HCT116 (cell line): Measurements from ENCODE around the gene CTBP2. TPM values are rescaled to one million over a fixed set of nuclear protein-coding genes. Genes with fewer than 3 reads are reported as not detected.

Experiments
- ATAC-seq: fragments of 200-7000 bp; cut with Tn5 transposase; 2 replicates; pipeline ENCODE4 v1.9.1; 2020; ENCODE audit warnings: mild to moderate bottlenecking, moderate library complexity
- BruUV-seq: library from RNA; stranded (reverse); fragments of 400-500 nt; replicated peaks from 2 replicates; lab custom pipeline; 2021; lab: Mats Ljungman, UMichigan
- CTCF ChIA-PET: fragments of 300-600 bp; sonication (Branson Sonifier 250); formaldehyde crosslinking; loops from one replicate; lab custom pipeline; 2021; ENCODE audit warnings: antibody characterized with exemption; lab: Charles Lee
- POLR2A ChIA-PET: fragments of 300-600, 350-600 bp; sonication (Branson Sonifier 250); formaldehyde crosslinking; loops from one replicate; lab custom pipeline; 2021; ENCODE audit warnings: antibody characterized with exemption; lab: Charles Lee
- RAD21 ChIA-PET, 2 experiments: fragments of 300-600 bp; sonication (Branson Sonifier 250); formaldehyde crosslinking; loops; one replicate each; lab custom pipeline; 2023; ENCODE audit warnings: low total read pairs in 2 of 2; ENCODE audit not compliant: uncharacterized antibody in 2 of 2, unreplicated experiment in 2 of 2, low non-redundant PET in 1 of 2; lab: Charles Lee
- DNase-seq: peaks from one replicate; pipeline ENCODE4 v3.0.0-alpha.2; 2010; ENCODE audit warnings: low read depth, low spot score
- H2AFZ ChIP-seq: fragments of 200-600 bp; shearing (Covaris generic), sonication (generic); 2 replicates; pipeline ENCODE4 v1.6.1; 2017; ENCODE audit warnings: low read depth, mixed run types, mixed read lengths, antibody characterized with exemption, low read length; ENCODE audit not compliant: poor library complexity, severe bottlenecking
- H3K27ac ChIP-seq: 2 replicates; pipeline ENCODE4 v1.5.1; 2012; ENCODE audit warnings: low read depth, low read length
- H3K27me3 ChIP-seq: fragments of 200-600 bp; sonication (generic); 2 replicates; pipeline ENCODE4 v1.6.1; 2016; ENCODE audit warnings: mixed run types, low read length, mixed read lengths; ENCODE audit not compliant: insufficient read depth
- H3K36me3 ChIP-seq, 2 experiments: fragments of 200-500 bp in 1 of 2; fragments of 200-600 bp in 1 of 2; sonication (Bioruptor generic) in 1 of 2; sonication (generic) in 1 of 2; 2 replicates each; pipeline versions ENCODE4 v1.5.1 to v1.6.1; 2014 to 2016; ENCODE audit warnings: low read length in 2 of 2, inconsistent platforms in 1 of 2, mixed read lengths in 1 of 2, mixed run types in 1 of 2; ENCODE audit not compliant: insufficient read depth in 2 of 2, control insufficient read depth in 1 of 2
- H3K4me1 ChIP-seq, 2 experiments: fragments of 200-600 bp in 1 of 2; sonication (generic) in 1 of 2; 2 replicates each; pipeline versions ENCODE4 v1.5.1 to v1.6.1; 2012 to 2017; ENCODE audit warnings: low read length in 2 of 2, inconsistent platforms in 1 of 2, mild to moderate bottlenecking in 1 of 2, mixed read lengths in 1 of 2, mixed run types in 1 of 2, moderate library complexity in 1 of 2; ENCODE audit not compliant: insufficient read depth in 2 of 2, control insufficient read depth in 1 of 2
- H3K4me2 ChIP-seq: fragments of 200-600 bp; sonication (generic); 2 replicates; pipeline ENCODE4 v1.6.1; 2017; ENCODE audit warnings: mixed run types, low read length, mixed read lengths
- H3K4me3 ChIP-seq, 2 experiments: fragments of 200-600 bp in 1 of 2; sonication (generic) in 1 of 2; replicated peaks in 1 of 2; 2 replicates each; pipeline ENCODE4 v1.5.1; 2011 to 2016; ENCODE audit warnings: low read length in 2 of 2, control low read depth in 1 of 2, low read depth in 1 of 2, mild to moderate bottlenecking in 1 of 2, mixed read lengths in 1 of 2, mixed run types in 1 of 2
- H3K79me2 ChIP-seq: fragments of 200-600 bp; sonication (generic); 2 replicates; pipeline ENCODE4 v1.6.1; 2017; ENCODE audit warnings: mild to moderate bottlenecking, mixed run types, low read length, moderate library complexity, mixed read lengths; ENCODE audit not compliant: insufficient read depth
- H3K9ac ChIP-seq: fragments of 200-600 bp; sonication (generic); 2 replicates; pipeline ENCODE4 v1.6.1; 2016; ENCODE audit warnings: low read length, mixed read lengths
- H3K9me2 ChIP-seq: fragments of 200-600 bp; sonication (generic), shearing (Covaris generic); 2 replicates; pipeline ENCODE4 v1.6.1; 2017; ENCODE audit warnings: mixed run types, mild to moderate bottlenecking, moderate library complexity; ENCODE audit not compliant: insufficient read depth
- H3K9me3 ChIP-seq, 2 experiments: fragments of 200-500 bp in 1 of 2; fragments of 200-600 bp in 1 of 2; sonication (Bioruptor generic) in 1 of 2; sonication (generic) in 1 of 2; 2 replicates each; pipeline ENCODE4 v1.6.1; 2014 to 2017; ENCODE audit warnings: low read length in 2 of 2, mixed read lengths in 2 of 2, inconsistent platforms in 1 of 2, low read depth in 1 of 2, mild to moderate bottlenecking in 1 of 2, mixed run types in 1 of 2, moderate library complexity in 1 of 2; ENCODE audit not compliant: control insufficient read depth in 1 of 2, insufficient read depth in 1 of 2
- H4K20me1 ChIP-seq: fragments of 200-600 bp; sonication (generic), shearing (Covaris generic); 2 replicates; pipeline ENCODE4 v1.6.1; 2017; ENCODE audit warnings: mixed run types, mild to moderate bottlenecking, moderate library complexity; ENCODE audit not compliant: insufficient read depth
- CEBPB ChIP-seq: IDR thresholded peaks from 2 replicates; pipeline ENCODE4 v1.6.1; 2012; ENCODE audit warnings: low read depth
- EZH2 ChIP-seq: fragments of 200-600 bp; sonication (generic); IDR thresholded peaks from 2 replicates; pipeline ENCODE4 v1.6.1; 2017; ENCODE audit warnings: antibody characterized with exemption, mixed run types
- EZH2phosphoT487 ChIP-seq: fragments of 200-600 bp; IDR thresholded peaks from 2 replicates; pipeline ENCODE4 v1.6.1; 2018; ENCODE audit warnings: antibody characterized with exemption, borderline replicate concordance
- JUND ChIP-seq: IDR thresholded peaks from 2 replicates; pipeline ENCODE4 v1.6.1; 2012
- POLR2A ChIP-seq: IDR thresholded peaks from 2 replicates; pipeline ENCODE4 v1.7.0; 2011; ENCODE audit warnings: borderline replicate concordance; ENCODE audit not compliant: insufficient read depth, insufficient read length; ENCODE audit errors: extremely low read depth
- RAD21 ChIP-seq: IDR thresholded peaks from 2 replicates; pipeline ENCODE4 v1.6.1; 2012; ENCODE audit warnings: low read depth, mild to moderate bottlenecking
- REST ChIP-seq: IDR thresholded peaks from 2 replicates; pipeline ENCODE4 v1.6.1; 2012; ENCODE audit warnings: low read depth
- SIN3A ChIP-seq: IDR thresholded peaks from 2 replicates; pipeline ENCODE4 v1.6.1; 2012; ENCODE audit warnings: low read depth
- SRF ChIP-seq: IDR thresholded peaks from 2 replicates; pipeline ENCODE4 v1.6.1; 2012; ENCODE audit warnings: low read depth
- TCF7L2 ChIP-seq: IDR thresholded peaks from 2 replicates; pipeline ENCODE4 v1.7.0; 2011; ENCODE audit warnings: borderline replicate concordance, inconsistent platforms; ENCODE audit not compliant: insufficient read depth, insufficient read length; ENCODE audit errors: extremely low read depth
- YY1 ChIP-seq: IDR thresholded peaks from 2 replicates; pipeline ENCODE4 v1.6.1; 2011; ENCODE audit warnings: low read length, low read depth, moderate library complexity, mild to moderate bottlenecking; ENCODE audit not compliant: insufficient replicate concordance; ENCODE audit errors: extremely low read depth
- ZFX ChIP-seq: fragments of 450-650 bp; IDR thresholded peaks from 2 replicates; pipeline ENCODE4 v1.6.1; 2017
- intact Hi-C: fragments of 100-400 bp; cut with micrococcal nuclease; formaldehyde crosslinking; loops from 2 replicates; pipeline ENCODE4 v1.10.0; 2022
- total RNA-seq: library from RNA; stranded (reverse); gene quantifications from one replicate; pipeline ENCODE4 v1.2.1, GENCODE V29; 2021; ENCODE audit not compliant: unreplicated experiment
- TF ChIP-seq, protein P1 (sequence below): IDR thresholded peaks from 2 replicates; pipeline ENCODE4 v1.6.1; 2011; ENCODE audit warnings: mild to moderate bottlenecking, low read length, moderate library complexity; ENCODE audit not compliant: insufficient replicate concordance; ENCODE audit errors: extremely low read depth

The CTBP2 gene
- total RNA-seq, 1 experiment from 2014 or later: 144 TPM

DNA sequence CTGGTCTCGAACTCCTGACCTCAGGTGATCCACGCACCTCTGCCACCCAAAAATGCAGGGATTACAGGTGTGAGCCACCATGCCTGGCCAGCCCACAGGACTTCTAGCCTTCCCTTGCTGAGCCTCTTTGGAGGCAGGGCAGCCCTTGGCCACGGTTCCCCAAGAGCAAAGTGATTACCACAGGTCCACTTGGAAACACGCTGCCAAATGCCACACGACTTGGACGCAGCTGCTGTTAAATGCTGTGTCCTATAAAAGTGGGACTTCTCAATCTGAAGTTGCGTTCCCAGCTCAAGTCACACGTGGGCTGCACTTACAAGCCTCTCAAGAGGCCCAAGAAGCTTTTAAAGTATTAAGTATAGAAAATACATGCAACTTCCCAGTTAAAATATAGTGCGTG, 30.1 kb downstream of the CTBP2 start:
- peaks cover 10% of the 10 kb centered on the region; the same call in 1 of the 2 replicates for H4K20me1 ChIP-seq
- H3K36me3 ChIP-seq: peaks cover 0 to 17% of the 10 kb centered on the region in 2 experiments; a peak in 1 of 4 replicates
- ATAC-seq (no peak), DNase-seq (no peak)
- no peaks in the 10 kb centered on the region for H3K9me2 ChIP-seq
- ChIA-PET CTCF (no interaction called here), RAD21 (no interaction called here), POLR2A (no interaction called here)
- H3K27me3 ChIP-seq: no peaks in the 10 kb centered on the region
- TF ChIP-seq, protein P1, sequence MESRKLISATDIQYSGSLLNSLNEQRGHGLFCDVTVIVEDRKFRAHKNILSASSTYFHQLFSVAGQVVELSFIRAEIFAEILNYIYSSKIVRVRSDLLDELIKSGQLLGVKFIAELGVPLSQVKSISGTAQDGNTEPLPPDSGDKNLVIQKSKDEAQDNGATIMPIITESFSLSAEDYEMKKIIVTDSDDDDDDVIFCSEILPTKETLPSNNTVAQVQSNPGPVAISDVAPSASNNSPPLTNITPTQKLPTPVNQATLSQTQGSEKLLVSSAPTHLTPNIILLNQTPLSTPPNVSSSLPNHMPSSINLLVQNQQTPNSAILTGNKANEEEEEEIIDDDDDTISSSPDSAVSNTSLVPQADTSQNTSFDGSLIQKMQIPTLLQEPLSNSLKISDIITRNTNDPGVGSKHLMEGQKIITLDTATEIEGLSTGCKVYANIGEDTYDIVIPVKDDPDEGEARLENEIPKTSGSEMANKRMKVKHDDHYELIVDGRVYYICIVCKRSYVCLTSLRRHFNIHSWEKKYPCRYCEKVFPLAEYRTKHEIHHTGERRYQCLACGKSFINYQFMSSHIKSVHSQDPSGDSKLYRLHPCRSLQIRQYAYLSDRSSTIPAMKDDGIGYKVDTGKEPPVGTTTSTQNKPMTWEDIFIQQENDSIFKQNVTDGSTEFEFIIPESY: no peak
- no peak for TF ChIP-seq EZH2
- TF ChIP-seq EZH2phosphoT487: no peak
- no peak for TF ChIP-seq TCF7L2
- no peak for TF ChIP-seq REST
- no peak for TF ChIP-seq JUND
- TF ChIP-seq YY1: no peak
- no peak for TF ChIP-seq RAD21
- TF ChIP-seq POLR2A: no peak
- TF ChIP-seq ZFX: no peak
- TF ChIP-seq CEBPB: no peak
- TF ChIP-seq SRF: no peak
- no peak for TF ChIP-seq SIN3A
- H3K27ac ChIP-seq: no peak overlapping the region
- peaks cover 97% of the 10 kb centered on the region for H3K79me2 ChIP-seq
- H3K9ac ChIP-seq: no peak overlapping the region
- intact Hi-C loops: no loop called here
- H3K4me1 ChIP-seq: peaks cover 10 to 48% of the 10 kb centered on the region in 2 experiments; a peak in 3 of 4 replicates
- BruUV-seq: no TSS peak
- H2AFZ ChIP-seq: no peak overlapping the region
- H3K4me2 ChIP-seq: no peak overlapping the region
- no peaks in the 10 kb centered on the region for H3K9me3 ChIP-seq
- H3K4me3 ChIP-seq: no peak overlapping the region
